Hepatocyte (in vitro differentiated cells): ENCODE measurements around the gene WFDC10A.

Experiments used
- EZH2 ChIP-seq: fragments of 200-600 bp; sonication (generic); IDR thresholded peaks from 2 replicates; pipeline ENCODE4 v1.6.1; 2016; ENCODE audit warnings: antibody characterized with exemption, mild to moderate bottlenecking, borderline replicate concordance
- EZH2phosphoT487 ChIP-seq: fragments of 200-600 bp; sonication (generic); IDR thresholded peaks from one replicate; pipeline ENCODE4 v1.6.1; 2018; ENCODE audit warnings: antibody characterized with exemption, mild to moderate bottlenecking, low read depth, moderate library complexity; ENCODE audit not compliant: unreplicated experiment, severe bottlenecking
- TF ChIP-seq, protein P1 (sequence below): fragments of 200-600 bp; sonication (generic); IDR thresholded peaks from 2 replicates; pipeline ENCODE4 v1.5.1; 2016; ENCODE audit warnings: antibody characterized with exemption, mild to moderate bottlenecking; ENCODE audit not compliant: poor library complexity

GRCh38 chr20:45588800-45589199 lies 40.7 kb upstream of the WFDC10A start:
- TF ChIP-seq, protein P1, sequence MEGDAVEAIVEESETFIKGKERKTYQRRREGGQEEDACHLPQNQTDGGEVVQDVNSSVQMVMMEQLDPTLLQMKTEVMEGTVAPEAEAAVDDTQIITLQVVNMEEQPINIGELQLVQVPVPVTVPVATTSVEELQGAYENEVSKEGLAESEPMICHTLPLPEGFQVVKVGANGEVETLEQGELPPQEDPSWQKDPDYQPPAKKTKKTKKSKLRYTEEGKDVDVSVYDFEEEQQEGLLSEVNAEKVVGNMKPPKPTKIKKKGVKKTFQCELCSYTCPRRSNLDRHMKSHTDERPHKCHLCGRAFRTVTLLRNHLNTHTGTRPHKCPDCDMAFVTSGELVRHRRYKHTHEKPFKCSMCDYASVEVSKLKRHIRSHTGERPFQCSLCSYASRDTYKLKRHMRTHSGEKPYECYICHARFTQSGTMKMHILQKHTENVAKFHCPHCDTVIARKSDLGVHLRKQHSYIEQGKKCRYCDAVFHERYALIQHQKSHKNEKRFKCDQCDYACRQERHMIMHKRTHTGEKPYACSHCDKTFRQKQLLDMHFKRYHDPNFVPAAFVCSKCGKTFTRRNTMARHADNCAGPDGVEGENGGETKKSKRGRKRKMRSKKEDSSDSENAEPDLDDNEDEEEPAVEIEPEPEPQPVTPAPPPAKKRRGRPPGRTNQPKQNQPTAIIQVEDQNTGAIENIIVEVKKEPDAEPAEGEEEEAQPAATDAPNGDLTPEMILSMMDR = no peak
- TF ChIP-seq EZH2 = no peak
- TF ChIP-seq EZH2phosphoT487 = no peak
